GM23248 (cell line): ENCODE measurements around the gene CNTN4.

Experiments
- EZH2 ChIP-seq: fragments of 200-600 bp; sonication (generic); IDR thresholded peaks from 2 replicates; pipeline ENCODE4 v1.6.1; 2018; ENCODE audit warnings: antibody characterized with exemption, mild to moderate bottlenecking; ENCODE audit not compliant: insufficient read depth, poor library complexity, severe bottlenecking
- EZH2phosphoT487 ChIP-seq: fragments of 200-600 bp; sonication (generic); IDR thresholded peaks from 2 replicates; pipeline ENCODE4 v1.6.1; 2018; ENCODE audit warnings: antibody characterized with exemption, moderate library complexity, mild to moderate bottlenecking, low read depth; ENCODE audit not compliant: insufficient read depth

GRCh38 chr3:2334921-2335320, 236.3 kb downstream of the CNTN4 start:
- TF ChIP-seq EZH2phosphoT487 (no peak), EZH2 (no peak)
